ENCODE results near the gene PTPN18.
"Not testable (repeated sequence)": the region's sequence is repeated elsewhere in the genome, so short reads cannot be mapped to it uniquely, and the experiment has no call there.

PTPN18 gene, protein sequence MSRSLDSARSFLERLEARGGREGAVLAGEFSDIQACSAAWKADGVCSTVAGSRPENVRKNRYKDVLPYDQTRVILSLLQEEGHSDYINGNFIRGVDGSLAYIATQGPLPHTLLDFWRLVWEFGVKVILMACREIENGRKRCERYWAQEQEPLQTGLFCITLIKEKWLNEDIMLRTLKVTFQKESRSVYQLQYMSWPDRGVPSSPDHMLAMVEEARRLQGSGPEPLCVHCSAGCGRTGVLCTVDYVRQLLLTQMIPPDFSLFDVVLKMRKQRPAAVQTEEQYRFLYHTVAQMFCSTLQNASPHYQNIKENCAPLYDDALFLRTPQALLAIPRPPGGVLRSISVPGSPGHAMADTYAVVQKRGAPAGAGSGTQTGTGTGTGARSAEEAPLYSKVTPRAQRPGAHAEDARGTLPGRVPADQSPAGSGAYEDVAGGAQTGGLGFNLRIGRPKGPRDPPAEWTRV

DNA sequence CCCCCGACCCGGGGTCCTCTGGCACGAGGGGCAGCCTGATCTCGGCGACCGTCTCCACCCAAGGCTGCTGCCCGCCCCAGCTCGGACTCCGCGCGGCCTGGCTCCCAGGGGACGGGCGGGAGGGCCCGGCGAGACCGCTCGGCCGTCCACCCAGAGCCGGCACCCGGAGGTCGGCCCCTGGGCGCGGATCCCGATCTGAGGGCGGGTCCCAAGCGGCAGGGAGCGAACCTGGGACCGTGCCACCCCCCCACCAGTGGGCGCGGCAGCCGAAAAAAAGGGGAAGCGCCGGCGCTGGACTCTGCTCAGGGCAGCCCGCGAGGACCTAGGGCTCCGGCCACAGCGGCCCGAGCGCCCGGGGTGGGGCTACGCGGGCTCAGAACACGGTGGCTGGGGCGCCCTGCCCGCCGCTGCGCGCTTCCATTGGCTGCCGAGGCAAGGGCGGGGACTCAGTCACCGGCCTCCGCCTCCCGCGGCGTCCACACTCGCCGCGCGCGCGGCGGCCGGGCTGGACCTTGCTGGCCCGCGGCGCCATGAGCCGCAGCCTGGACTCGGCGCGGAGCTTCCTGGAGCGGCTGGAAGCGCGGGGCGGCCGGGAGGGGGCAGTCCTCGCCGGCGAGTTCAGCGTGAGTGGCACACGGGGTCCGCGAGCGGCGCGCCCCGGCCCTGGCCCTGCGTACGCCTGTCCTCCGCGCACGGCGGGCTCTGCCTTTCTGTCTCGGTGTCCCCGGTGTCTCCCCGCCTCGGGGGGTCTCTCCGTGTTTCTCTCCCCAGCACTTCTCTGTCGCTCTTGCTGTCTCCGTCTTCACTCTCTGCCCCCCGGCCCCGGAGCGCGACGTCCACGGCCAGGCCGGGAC, at the start of gene PTPN18:
TSS of gene PTPN18 (plus strand) at position 479 of the 854 bp plus-strand sequence. CDS start at position 531, 52 bp downstream.
- peak; percentile 88 for DNase-seq (ENCODE audit: low spot score)

GRCh38 chr2:130307850-130308249, 48.0 kb upstream of the PTPN18 start:
- DNase-seq (ENCODE audit: low spot score), result no peak

DNA sequence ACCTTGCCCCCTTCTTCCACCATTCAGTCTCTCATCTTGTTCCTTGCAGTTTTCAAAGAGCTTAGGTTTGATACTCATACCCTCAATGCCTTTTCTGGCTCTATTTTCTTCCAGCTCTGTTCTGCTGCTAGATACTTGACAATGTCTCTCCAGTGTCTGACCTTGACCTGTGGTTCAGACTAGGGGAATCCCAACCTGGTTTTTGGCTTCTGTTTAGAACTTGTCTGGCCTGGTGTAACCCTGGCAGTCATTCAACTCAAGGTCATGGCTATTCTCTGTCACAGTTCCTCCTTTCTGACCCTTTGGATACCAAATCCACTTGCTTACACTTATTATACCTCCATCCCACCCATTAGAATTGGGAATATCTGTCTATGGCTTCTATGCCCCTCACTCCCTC, 45.0 kb upstream of the PTPN18 start:
- DNase-seq (ENCODE audit: low spot score), result no peak

- DNase-seq (ENCODE audit: low spot score), result no peak
Observed at GRCh38 chr2:130313812-130314334, 42.0 kb upstream of the PTPN18 start.

DNA sequence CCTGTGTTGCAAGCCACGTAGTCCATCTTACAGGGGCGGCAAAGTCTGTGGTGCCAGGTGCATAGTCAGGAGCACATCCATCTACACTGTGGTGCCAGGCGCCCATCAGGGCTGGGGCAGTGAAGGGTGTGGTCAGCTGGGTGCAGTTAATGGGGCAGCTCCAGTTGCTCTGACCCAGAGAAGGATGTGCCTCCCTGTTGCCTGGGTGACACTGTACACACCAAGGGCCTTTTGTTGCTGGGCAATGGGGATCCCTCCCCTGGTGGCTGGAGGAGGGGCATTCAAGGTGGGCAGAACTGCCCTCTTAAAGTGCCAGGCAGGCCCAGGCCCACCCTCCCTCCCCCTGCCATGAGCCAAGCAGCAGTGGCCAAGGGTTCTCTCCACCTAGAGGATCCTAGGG, 41.5 kb upstream of the PTPN18 start:
- DNase-seq (ENCODE audit: low spot score), result no peak

DNA sequence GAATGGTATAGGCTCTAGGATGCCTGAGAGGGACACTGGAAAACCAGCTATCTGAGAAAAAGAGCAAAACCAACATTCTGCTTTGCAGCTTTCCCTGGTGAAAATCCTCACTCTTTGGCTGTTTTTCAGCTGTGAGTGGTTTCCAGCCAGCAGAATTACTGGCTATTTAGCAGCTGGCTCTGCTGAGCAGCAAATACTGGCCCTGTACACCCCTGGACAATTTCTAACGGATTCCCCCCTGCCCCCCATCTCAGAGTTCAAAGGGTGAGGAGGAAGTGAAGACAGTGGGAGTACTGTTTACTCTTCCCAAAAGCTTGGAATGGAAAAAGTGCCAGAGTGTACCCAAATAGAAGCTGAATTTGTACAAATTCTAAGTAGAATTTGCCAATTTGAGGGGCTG, 39.3 kb upstream of the PTPN18 start:
- no peak for DNase-seq (ENCODE audit: low spot score)

DNA sequence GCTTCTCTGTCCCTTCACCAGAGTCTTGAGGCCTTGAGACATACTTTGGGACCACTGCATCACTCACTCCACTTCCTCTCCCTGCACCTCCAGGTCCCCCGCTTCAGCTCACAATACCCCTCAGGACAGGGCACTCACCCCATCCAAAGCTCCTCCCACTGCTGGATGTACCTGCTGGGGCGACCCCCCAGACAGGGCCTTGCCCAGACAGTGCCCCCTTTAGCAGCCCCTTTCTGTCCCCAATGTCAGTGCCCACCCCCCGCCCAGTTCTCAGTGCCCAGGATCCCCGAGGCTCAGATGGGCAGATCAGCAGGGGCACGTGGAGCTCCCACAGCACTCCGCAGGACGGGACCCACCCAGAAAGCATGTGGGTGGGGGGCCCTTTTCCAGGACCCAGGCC, 37.0 kb upstream of the PTPN18 start:
- no peak for DNase-seq (ENCODE audit: low spot score)

DNA sequence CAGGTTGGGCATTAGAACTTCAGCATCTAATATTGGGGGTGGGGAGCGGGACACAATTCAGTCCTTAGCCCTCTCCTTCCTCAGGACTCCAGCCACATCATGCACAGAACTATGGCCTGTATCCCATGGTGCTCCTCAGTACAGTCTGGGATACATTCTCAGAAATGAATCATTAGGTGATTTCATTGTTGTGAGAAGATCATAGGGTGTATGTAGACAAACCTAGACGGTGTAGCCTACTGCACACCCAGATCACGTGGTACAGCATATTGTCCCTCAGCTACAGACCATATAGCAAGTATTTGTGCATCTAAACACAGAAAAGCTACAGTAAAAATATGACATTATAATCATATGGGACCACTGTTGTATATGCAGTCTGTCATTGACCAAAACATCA, 36.3 kb upstream of the PTPN18 start:
- no peak for DNase-seq (ENCODE audit: low spot score)

- DNase-seq (ENCODE audit: low spot score), result peak; percentile 71
Observed at GRCh38 chr2:130327703-130328527, 27.9 kb upstream of the PTPN18 start.

DNA sequence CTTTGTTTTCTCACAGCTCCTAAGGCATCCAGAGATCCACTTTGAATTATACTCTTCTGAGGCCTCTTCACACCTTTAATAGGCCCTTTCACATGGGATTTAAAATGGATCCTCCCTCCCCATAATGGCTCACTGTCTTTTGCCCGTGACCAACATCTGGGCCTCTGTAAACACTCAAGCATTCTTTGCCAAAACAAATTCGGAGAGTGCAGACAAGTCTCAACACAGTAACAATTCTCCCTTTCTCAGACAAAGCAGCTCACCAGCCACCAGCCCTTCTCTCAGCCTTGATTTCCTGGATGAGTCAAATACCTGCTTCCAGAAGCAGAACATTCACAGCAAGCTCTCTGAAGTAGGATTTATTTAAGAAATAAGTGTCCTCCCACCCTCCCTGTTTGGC, 27.1 kb upstream of the PTPN18 start:
- DNase-seq (ENCODE audit: low spot score), result no peak

DNA sequence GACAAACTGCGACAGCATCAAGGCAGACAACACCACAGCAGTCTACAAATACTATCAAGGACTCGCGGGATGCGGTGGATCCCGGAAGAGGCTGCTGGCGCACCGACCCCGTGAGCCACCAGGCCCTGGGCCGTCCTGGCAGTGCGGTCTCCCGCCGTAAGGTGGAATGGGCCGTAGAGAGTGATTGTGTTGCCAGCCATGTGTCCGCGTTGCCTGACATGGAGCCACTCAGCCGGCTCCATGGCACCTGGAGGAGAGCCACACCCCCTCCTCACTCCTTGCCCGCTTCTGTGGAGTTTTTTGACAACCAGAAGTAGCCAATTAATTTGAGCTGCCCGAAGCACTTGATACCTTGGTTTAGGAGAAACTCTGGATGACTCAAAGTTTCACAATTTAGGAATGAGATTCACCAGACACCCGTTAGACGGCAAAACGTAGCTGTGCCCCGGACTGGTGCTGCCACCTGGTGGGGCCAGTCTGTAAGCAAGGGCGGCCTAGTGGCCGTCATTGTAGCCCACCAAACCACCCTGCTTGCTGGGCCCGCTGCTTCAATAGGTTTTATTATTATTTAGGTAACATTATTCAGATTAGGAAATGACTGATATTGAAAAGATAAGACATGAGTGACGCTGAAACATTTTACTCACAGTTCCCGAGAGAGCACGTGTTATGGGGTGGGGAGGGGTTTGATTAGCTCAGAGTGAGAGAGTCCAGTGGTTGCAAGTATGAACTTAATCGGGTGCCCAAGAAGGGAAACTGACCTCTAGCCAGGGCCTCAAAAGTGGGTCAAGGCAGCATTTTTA, 23.4 kb upstream of the PTPN18 start:
- peak; percentile 86 for DNase-seq (ENCODE audit: low spot score)

DNA sequence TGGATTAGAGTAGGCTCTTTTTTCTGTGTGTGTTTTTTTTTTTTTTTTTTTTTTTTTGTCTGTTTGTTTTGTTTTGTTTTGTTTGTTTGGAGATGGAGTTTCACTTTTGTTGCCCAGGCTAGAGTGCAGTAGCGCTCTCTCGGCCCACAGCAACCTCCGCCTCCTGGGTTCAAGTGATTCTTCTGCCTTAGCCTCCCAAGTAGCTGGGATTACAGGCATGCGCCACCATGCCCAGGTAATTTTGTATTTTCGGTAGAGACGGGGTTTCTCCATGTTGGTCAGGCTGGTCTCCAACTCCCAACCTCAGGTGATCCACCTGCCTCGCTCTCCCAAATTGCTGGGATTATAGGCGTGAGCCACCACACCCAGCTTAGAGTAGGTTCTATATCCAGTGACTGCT, 22.6 kb upstream of the PTPN18 start:
- not testable (repeated sequence) for DNase-seq (ENCODE audit: low spot score)

- DNase-seq (ENCODE audit: low spot score), result no peak
Observed at GRCh38 chr2:130334026-130334425, 21.8 kb upstream of the PTPN18 start.

DNA sequence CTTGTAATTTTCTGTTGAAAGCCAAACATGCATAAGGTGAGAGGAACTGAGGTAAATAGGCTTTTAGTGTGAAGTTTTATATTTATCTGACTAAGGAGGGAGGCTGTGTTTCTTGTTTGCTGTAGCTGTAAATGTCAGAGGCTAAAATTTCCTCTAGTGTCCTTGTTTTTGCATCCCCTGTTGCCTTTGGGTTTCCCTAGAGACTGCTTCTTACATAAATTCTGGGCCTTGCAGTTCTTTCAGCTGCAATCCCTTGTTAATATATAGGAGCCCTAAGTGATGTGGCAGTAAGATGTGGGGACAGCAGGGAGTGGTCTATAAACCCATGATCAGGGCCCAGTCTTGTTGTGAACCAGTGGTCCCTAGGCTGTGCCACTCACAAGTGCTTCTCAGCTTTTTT, 20.6 kb upstream of the PTPN18 start:
- DNase-seq (ENCODE audit: low spot score), result no peak

DNA sequence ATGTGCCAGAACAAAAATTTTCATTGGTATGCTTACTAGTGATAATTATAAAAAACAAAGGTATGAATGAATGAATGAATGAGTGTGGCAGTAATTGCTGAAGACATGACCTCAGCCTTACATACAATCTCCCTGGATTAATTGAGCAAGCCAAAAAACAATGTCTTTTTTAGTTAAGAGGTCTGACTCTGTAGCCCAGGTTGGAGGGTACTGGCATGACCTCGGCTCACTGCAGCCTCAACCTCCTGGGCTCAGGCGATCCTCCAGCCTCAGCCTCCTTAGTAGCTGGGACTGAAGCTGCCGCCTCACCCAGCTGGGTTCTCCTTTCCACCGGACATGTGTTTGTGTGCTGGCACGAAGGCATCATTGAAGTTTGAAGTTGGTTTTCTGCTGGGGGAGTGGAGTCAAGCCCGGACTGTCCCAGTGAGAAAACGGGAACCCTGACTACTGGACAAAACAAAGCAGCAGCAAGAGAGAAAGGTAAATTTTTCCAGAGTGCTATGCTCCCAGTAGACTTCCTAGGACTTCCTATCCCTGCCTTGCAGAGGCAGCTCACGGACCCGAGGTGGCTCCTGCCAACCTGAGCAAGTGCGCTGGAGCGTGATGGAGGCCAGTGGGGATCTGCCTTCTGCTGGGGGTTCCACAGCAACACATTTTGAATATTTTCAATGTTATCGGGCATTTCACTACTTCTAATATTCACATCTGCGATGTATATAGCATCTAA, 19.5 kb upstream of the PTPN18 start:
- no peak for DNase-seq (ENCODE audit: low spot score)

DNA sequence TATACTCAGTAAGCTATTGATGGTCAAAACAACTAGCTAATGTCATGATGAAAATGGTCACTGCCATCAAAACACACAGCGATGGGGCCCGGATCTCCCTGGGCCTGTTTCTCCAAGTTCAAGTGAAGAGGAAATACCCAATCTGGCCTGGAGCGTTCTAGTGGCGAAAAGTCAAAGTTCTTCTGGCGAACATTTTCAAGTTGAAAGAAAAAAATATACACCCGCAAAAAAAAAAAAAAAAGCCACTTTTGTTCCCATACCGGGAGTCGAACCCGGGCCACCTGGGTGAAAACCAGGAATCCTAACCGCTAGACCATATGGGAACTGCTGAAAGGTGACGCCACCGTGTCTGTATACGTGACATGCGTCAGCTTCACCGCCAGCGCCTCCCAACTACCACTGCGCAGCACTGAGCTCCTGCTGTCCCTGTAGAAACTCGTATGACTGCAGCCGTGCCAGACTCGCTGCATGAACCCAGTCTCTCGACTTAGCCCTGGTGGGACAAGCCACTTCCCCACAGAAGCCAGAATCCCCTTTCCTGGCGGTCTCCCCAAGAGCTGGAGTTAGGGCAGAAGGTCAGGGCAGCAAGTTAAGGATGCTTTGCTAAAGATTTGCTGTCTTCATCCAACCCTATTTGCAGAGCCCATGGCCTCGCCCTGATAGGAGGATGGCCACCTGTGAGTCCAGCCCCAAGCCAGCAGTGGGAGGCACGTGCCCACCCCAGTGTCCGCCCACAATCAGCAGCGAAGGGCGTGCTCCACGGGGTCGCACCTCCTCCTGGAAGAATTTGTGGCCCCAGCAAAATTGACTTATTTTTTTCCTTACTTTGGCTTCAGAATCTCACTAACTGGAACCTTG, 18.8 kb upstream of the PTPN18 start:
- DNase-seq (ENCODE audit: low spot score), result peak; percentile 98

DNA sequence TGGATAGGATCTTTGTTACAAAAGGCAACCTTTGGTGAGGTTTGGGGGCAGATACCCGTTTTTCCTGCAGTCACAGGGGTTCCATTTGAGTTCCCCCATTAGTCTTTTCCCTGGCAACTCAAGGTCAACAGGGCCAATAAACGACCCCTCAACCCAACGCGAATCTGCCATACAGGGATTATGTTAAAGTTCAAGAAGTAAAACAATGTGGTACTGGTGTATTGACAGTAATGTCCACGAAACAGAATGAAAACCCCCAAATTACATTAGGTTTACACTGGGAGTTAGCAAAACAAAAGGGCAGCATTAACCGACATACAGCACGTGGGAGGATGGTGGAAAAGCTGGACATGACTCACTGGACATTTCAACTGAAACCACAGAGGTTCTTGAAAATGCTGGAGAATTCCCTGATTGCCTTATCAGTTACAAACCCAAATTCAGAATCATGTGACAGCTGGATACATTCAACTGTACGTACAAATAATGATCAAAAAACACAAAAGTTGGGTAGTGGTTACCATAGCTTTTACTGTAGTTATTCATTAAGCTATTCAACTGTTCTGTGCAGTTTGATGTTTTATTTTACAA, 18.0 kb upstream of the PTPN18 start:
- DNase-seq (ENCODE audit: low spot score), result peak; percentile 43

DNA sequence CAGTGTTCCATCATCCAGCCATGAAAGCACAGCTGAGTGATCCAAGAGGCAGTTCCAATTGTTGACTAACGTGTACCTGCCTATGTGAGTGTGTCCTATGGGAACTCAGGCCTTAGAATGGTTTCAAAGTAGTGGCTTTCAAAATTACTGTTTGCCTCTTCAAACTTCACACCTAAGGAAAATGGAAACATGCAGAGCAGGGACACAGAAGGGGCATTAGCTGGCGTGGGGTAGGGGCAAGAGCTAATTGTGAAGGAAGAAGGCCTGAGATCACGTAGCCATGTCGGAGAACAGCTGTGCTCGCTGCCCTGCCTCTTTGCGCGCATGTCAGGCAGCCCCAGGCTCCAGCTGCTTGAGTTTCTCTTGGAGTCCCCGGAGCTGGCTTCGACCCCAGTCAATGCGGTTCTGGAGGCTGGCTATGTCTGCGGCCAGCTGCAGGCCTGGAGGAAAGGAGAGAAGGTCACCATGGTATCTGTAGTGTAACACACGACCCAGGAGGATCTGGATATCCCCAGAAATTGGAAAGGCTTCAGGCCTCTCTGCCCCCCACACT, 17.0 kb upstream of the PTPN18 start:
- peak; percentile 34 for DNase-seq (ENCODE audit: low spot score)

All from ecto neural progenitor cell (in vitro differentiated cells).